CD14-positive monocyte (primary cell): ENCODE data around the gene ZNF385A. TPM values are rescaled to one million over a fixed set of nuclear protein-coding genes. Genes with fewer than 3 reads are reported as not detected.

ENCODE experiments used
- DNase-seq, 3 donors: peaks; one replicate each; pipeline ENCODE4 v3.0.0-alpha.2; 2011 to 2022
- H2AFZ ChIP-seq: 2 replicates; pipeline ENCODE4 v1.6.0; 2012; ENCODE audit warnings: mild to moderate bottlenecking, low read depth, low read length, inconsistent platforms; ENCODE audit not compliant: insufficient read depth, poor library complexity, severe bottlenecking
- H3K27ac ChIP-seq, 2 donors: 1 replicate in 1 of 2; 2 replicates in 1 of 2; pipeline ENCODE4 v1.5.1; 2012 to 2013; ENCODE audit warnings: low read length in 2 of 2, control low read depth in 1 of 2, inconsistent platforms in 1 of 2, low read depth in 1 of 2, mild to moderate bottlenecking in 1 of 2
- H3K27me3 ChIP-seq, 2 donors: one replicate each; pipeline versions ENCODE4 v1.6.0 to v1.6.1; 2011 to 2013; ENCODE audit warnings: low read length in 2 of 2; ENCODE audit not compliant: control insufficient read depth in 2 of 2, insufficient read depth in 2 of 2
- H3K36me3 ChIP-seq, 2 donors: replicated peaks in 1 of 2; 1 replicate in 1 of 2; 2 replicates in 1 of 2; pipeline versions ENCODE4 v1.5.1 to v1.6.1; 2012 to 2013; ENCODE audit warnings: low read length in 2 of 2, control low read depth in 1 of 2, inconsistent platforms in 1 of 2, mild to moderate bottlenecking in 1 of 2; ENCODE audit not compliant: insufficient read depth in 2 of 2, control insufficient read depth in 1 of 2
- H3K4me1 ChIP-seq, 2 donors: 1 replicate in 1 of 2; 2 replicates in 1 of 2; pipeline versions ENCODE4 v1.5.1 to v1.6.1; 2012 to 2013; ENCODE audit warnings: low read length in 2 of 2, control low read depth in 1 of 2, inconsistent platforms in 1 of 2, mild to moderate bottlenecking in 1 of 2, moderate library complexity in 1 of 2; ENCODE audit not compliant: insufficient read depth in 2 of 2, control insufficient read depth in 1 of 2
- H3K4me2 ChIP-seq: replicated peaks from 2 replicates; pipeline ENCODE3; 2012; ENCODE audit warnings: low read length, moderate library complexity, mild to moderate bottlenecking; ENCODE audit not compliant: poor library complexity, severe bottlenecking; ENCODE audit errors: extremely low read depth
- H3K4me3 ChIP-seq, 3 experiments: fragments of 200-600 bp in 1 of 3; sonication (generic) in 1 of 3; replicated peaks in 1 of 3; 1 replicate in 2 of 3; 2 replicates in 1 of 3; pipeline ENCODE4 v1.5.1; 2011 to 2013; ENCODE audit warnings: low read length in 3 of 3, mild to moderate bottlenecking in 3 of 3, control low read depth in 2 of 3, low read depth in 2 of 3, inconsistent platforms in 1 of 3, moderate library complexity in 1 of 3
- H3K79me2 ChIP-seq: 2 replicates; pipeline ENCODE4 v1.6.0; 2012; ENCODE audit warnings: mild to moderate bottlenecking, control low read depth, inconsistent platforms, low read length, moderate library complexity; ENCODE audit not compliant: insufficient read depth
- H3K9ac ChIP-seq: 2 replicates; pipeline ENCODE4 v1.6.0; 2017; ENCODE audit warnings: low read length, mild to moderate bottlenecking; ENCODE audit not compliant: insufficient read depth, poor library complexity, severe bottlenecking
- H3K9me3 ChIP-seq, 2 donors: replicated peaks in 1 of 2; 1 replicate in 1 of 2; 2 replicates in 1 of 2; pipeline versions ENCODE4 v1.5.1 to v1.6.1; 2012 to 2013; ENCODE audit warnings: low read length in 2 of 2, control low read depth in 1 of 2; ENCODE audit not compliant: control insufficient read depth in 1 of 2, insufficient read depth in 1 of 2
- H4K20me1 ChIP-seq: 2 replicates; pipeline ENCODE4 v1.6.0; 2012; ENCODE audit warnings: mild to moderate bottlenecking, low read length, control low read depth, moderate library complexity; ENCODE audit not compliant: insufficient read depth
- H3K27ac Mint-ChIP-seq, 7 donors: one replicate each; pipeline ENCODE4 v1.8.0; 2020; ENCODE audit warnings: mild to moderate bottlenecking in 7 of 7, mixed read lengths in 7 of 7, moderate library complexity in 6 of 7, inconsistent platforms in 2 of 7
- H3K27me3 Mint-ChIP-seq, 3 donors: one replicate each; pipeline ENCODE4 v1.8.0; 2021 to 2022; ENCODE audit warnings: low read depth in 3 of 3, mild to moderate bottlenecking in 3 of 3, mixed read lengths in 3 of 3, moderate library complexity in 3 of 3, inconsistent platforms in 1 of 3
- H3K36me3 Mint-ChIP-seq, 2 donors: one replicate each; pipeline ENCODE4 v1.8.0; 2020; ENCODE audit warnings: mixed read lengths in 2 of 2, inconsistent platforms in 1 of 2, mild to moderate bottlenecking in 1 of 2
- H3K4me1 Mint-ChIP-seq: one replicate; pipeline ENCODE4 v1.8.0; 2020; ENCODE audit warnings: mild to moderate bottlenecking, mixed read lengths
- H3K4me3 Mint-ChIP-seq, 2 donors: one replicate each; pipeline ENCODE4 v1.8.0; 2020; ENCODE audit warnings: mild to moderate bottlenecking in 2 of 2, mixed read lengths in 2 of 2, moderate library complexity in 1 of 2
- H3K9me3 Mint-ChIP-seq, 7 donors: one replicate each; pipeline ENCODE4 v1.8.0; 2020 to 2022; ENCODE audit warnings: mixed read lengths in 7 of 7, mild to moderate bottlenecking in 6 of 7, moderate library complexity in 6 of 7, inconsistent platforms in 2 of 7
- WGBS: methylation state at CpG from one replicate; pipeline ENCODE4 v1.1.5; 2013; ENCODE audit warnings: missing lambda C conversion rate; ENCODE audit not compliant: insufficient coverage; 5-methylcytosine and 5-hydroxymethylcytosine counted together
- intact Hi-C, 2 donors: fragments of 100-400 bp; cut with micrococcal nuclease; formaldehyde crosslinking; loops; one replicate each; pipeline versions ENCODE4 v1.15.0 to v1.15.1; 2023
- polyA plus RNA-seq, 3 donors: library from polyadenylated mRNA; depleted of rRNA in 1 of 3; unstranded in 2 of 3; stranded (reverse) in 1 of 3; fragments of 300-500 nt in 2 of 3; fragments of >200 nt in 1 of 3; fragmentation: Illumina TruSeq in 2 of 3; gene quantifications; 1 replicate in 2 of 3; 2 replicates in 1 of 3; pipeline ENCODE4 v1.2.3, GENCODE V29; 2012 to 2021
- TF ChIP-seq, protein P1 (sequence below): fragments of 200-600 bp; IDR thresholded peaks from one replicate; pipeline ENCODE4 v1.8.0; 2022; ENCODE audit warnings: antibody characterized with exemption, mild to moderate bottlenecking

ZNF385A gene
- polyA plus RNA-seq, 3 donors: 53.9 to 97.6 (median 78.3) TPM

DNA sequence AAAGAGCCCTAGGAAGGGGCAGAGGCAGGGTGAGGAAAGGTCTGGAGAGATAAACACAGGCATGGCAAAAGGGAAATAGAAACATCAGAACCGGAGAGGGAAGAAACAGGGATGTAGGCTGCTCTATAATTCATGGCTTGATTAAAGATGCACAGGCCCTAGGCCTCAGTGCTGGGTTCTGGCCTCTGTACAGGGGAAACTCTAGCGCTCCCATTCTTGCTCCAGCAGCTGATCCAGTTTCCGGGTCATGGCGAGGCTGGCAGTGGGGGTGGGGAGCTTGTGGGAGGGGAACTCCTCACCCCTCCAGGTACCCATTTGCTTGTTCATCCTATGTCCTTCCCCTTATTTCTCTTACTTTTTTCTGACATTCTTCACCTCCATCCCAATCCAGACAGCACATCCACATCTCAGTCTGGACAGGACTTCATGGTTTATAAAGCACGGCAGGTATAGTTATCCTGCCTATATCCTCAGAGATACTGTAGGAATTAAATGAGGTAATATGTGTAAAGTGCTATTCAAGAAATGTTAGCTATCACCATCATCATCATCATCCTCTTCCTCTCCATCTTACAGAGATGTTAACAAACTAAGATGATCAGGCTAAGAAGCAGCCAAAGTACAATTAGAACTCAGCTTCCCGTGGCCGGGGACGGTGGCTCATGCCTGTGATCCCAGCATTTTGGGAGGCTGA, 12.3 kb downstream of the ZNF385A start:
- Histone ChIP-seq H3K27ac (peak overlapping the region in 1 of 2 donors; percentile 45), H4K20me1 (peaks cover 86% of the 10 kb centered on the region), H3K9me3 (no peaks in the 10 kb centered on the region), H3K9ac (no peak overlapping the region), H2AFZ (no peak overlapping the region), H3K4me3 (no peak overlapping the region), H3K4me2 (no peak overlapping the region), H3K36me3 (peaks cover 67 to 81% of the 10 kb centered on the region in 2 donors), H3K4me1 (peaks cover 36 to 65% of the 10 kb centered on the region in 2 donors), H3K79me2 (peaks cover 17% of the 10 kb centered on the region), H3K27me3 (no peaks in the 10 kb centered on the region)
- Mint-ChIP-seq H3K27ac (peak overlapping the region in 6 of 7 donors; percentile 41 to 86 (median 68)), H3K4me3 (peak overlapping the region; percentile 41 to 46), H3K36me3 (peaks cover 69 to 79% of the 10 kb centered on the region in 2 donors), H3K27me3 (peaks cover 0 to 2% (median 0%) of the 10 kb centered on the region in 3 donors), H3K9me3 (peaks cover 0 to 2% (median 0%) of the 10 kb centered on the region in 7 donors), H3K4me1 (peaks cover 76% of the 10 kb centered on the region)
- TF ChIP-seq, protein P1, sequence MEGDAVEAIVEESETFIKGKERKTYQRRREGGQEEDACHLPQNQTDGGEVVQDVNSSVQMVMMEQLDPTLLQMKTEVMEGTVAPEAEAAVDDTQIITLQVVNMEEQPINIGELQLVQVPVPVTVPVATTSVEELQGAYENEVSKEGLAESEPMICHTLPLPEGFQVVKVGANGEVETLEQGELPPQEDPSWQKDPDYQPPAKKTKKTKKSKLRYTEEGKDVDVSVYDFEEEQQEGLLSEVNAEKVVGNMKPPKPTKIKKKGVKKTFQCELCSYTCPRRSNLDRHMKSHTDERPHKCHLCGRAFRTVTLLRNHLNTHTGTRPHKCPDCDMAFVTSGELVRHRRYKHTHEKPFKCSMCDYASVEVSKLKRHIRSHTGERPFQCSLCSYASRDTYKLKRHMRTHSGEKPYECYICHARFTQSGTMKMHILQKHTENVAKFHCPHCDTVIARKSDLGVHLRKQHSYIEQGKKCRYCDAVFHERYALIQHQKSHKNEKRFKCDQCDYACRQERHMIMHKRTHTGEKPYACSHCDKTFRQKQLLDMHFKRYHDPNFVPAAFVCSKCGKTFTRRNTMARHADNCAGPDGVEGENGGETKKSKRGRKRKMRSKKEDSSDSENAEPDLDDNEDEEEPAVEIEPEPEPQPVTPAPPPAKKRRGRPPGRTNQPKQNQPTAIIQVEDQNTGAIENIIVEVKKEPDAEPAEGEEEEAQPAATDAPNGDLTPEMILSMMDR: no peak
- intact Hi-C loops: loop anchor here in 1 of 2 donors (5.0 kb wide), 1 partner anchor 35 kb away; no protein-coding TSS in a partner anchor
- DNase-seq: peak in 1 of 3 donors; percentile 50
- WGBS: 17% methylated on average over 1 of the region's 8 CpGs

DNA sequence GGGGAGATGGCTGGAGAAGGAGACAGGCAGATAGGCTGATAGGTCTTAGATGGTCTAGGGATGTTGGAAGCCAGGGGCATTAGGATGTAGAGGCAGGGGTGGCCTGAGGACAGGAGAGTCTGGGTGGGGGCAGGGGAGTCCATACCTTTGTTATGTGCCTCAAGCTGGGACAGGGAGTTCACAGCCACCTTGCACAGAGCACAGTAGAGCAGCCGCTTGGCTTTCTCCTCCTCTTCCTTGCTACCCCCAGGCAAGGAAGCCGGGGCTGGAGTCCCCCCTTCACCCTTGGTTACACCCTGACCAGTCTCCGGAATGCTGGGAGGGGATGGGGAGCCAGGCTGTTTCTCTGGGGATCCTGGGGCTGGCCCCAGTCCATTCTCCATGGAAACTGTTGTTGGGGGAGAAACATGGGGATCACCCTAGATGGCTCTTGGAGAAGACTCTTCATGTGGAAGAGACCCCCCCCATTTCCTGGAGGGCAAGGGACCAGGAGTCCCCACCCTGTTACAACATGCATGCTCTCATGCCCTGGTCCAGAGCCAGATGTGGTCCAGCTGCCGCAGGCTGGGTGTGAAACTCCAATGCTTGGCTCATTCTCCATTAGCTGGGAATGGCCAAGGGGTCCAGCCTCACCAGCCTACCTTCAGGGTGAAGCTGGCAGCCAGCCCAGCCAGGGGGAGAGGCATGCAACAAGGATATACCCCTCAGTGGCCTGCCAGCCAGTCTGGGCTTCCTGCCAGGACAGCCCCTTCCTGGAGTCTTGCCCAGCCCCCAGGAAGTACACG, 13.0 kb downstream of the ZNF385A start:
- Histone ChIP-seq H4K20me1 (peaks cover 79% of the 10 kb centered on the region), H3K9me3 (no peaks in the 10 kb centered on the region), H3K79me2 (peaks cover 10% of the 10 kb centered on the region), H3K4me2 (no peak overlapping the region), H2AFZ (no peak overlapping the region), H3K27ac (peak overlapping the region in 1 of 2 donors; percentile 45), H3K4me3 (no peak overlapping the region), H3K36me3 (peaks cover 64 to 74% of the 10 kb centered on the region in 2 donors), H3K27me3 (no peaks in the 10 kb centered on the region), H3K4me1 (peaks cover 37 to 68% of the 10 kb centered on the region in 2 donors), H3K9ac (no peak overlapping the region)
- peak overlapping the region in 6 of 7 donors; percentile 49 to 86 (median 65) for H3K27ac Mint-ChIP-seq
- no peak for DNase-seq
- 0% methylated on average over 2 of the region's 5 CpGs for WGBS
- H3K4me3 Mint-ChIP-seq: peak overlapping the region; percentile 28 to 46
- intact Hi-C loops: loop anchor here in 1 of 2 donors (5.0 kb wide), 1 partner anchor 34 kb away; no protein-coding TSS in a partner anchor
- peaks cover 0 to 2% (median 0%) of the 10 kb centered on the region in 7 donors for H3K9me3 Mint-ChIP-seq
- peaks cover 78% of the 10 kb centered on the region for H3K4me1 Mint-ChIP-seq
- TF ChIP-seq, protein P1: no peak
- peaks cover 62 to 71% of the 10 kb centered on the region in 2 donors for H3K36me3 Mint-ChIP-seq
- H3K27me3 Mint-ChIP-seq: peaks cover 0 to 2% (median 0%) of the 10 kb centered on the region in 3 donors
